GM19467 (cell line): Measurements from ENCODE around the gene MLPH.

ENCODE experiments used
- ATAC-seq: cut with Tn5 transposase; IDR thresholded peaks from one replicate; pipeline ENCODE4 v1.9.1; 2021; ENCODE audit warnings: mild to moderate bottlenecking, moderate library complexity; ENCODE audit not compliant: unreplicated experiment

MLPH gene

GRCh38 chr2:237478095-237478494, 9.0 kb upstream of the MLPH start:
- ATAC-seq: no peak

- ATAC-seq: no peak
Measured at GRCh38 chr2:237478979-237479378, 8.1 kb upstream of the MLPH start.

- no peak for ATAC-seq
Measured at GRCh38 chr2:237479747-237480146, 7.3 kb upstream of the MLPH start.

DNA sequence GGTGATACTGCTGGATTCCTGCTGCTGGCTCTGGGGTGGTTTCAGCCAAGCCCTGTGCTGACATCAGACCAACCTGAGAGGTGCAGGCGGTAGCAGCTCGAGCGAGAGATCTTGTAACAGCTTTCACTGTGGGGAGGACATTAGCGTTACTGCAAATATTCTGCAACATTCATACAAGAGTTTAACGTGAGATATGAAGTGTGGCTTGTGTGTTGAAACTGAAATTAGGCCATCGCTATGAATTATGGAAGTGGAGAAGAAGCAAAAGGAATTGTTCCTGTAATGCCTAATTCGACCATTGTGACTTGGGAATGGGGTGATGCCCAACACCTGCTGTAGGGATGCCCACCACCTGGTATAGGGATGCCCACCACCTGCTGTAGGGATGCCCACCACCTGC, 6.5 kb upstream of the MLPH start:
- ATAC-seq: no peak

DNA sequence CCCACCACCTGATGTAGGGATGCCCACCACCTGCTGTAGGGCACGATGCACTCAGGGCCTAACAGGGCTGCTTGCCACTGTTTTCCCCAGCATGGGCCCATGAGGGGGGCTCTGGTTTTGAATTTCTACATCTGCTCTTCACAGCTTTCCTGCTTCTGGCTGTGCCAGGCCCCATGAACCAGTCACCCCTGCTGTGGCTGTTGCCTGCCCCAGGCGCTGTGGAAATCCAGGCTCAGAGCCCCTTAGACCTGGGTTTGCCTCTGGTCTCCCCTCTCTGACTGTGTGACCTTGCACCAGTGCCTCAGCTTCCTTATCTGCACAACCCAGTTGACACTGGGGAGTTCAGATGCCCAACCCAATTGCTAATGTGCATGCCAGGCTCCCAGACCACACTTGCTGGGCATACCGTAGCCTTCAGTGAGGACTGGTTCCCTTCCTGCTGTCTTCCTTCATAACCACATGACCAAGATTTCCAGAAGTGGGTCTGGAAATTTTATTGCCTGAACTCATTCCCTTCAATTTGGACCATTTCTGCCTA, 6.0 kb upstream of the MLPH start:
- ATAC-seq: no peak

DNA sequence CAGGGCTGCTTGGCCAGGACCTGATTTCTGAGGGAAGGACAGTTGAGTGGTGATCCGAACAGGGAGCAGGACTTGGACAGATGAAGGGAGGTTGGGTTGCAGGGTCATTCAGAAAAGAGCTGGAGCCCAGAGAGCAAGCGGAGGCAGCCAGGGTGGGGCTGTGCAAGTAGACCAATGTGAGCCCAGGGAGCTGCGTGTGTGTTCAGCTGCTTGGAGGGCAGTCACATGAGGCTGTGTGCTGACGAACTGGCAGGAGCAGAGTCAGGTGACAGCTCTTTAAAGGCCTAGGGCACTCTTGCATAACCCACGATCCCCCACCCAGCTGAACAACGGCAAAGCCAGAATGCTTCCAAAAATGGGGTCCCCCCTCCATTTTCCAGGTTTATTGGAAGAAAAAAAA, 4.6 kb upstream of the MLPH start:
- no peak for ATAC-seq

- ATAC-seq: no peak
Measured at GRCh38 chr2:237483018-237483731, 3.9 kb upstream of the MLPH start.

GRCh38 chr2:237485304-237485703, 1.7 kb upstream of the MLPH start:
- no peak for ATAC-seq

- no peak for ATAC-seq
Measured at GRCh38 chr2:237485844-237486243, 1.2 kb upstream of the MLPH start.

- no peak for ATAC-seq
Measured at GRCh38 chr2:237486334-237486818, 675 bp upstream of the MLPH start.

DNA sequence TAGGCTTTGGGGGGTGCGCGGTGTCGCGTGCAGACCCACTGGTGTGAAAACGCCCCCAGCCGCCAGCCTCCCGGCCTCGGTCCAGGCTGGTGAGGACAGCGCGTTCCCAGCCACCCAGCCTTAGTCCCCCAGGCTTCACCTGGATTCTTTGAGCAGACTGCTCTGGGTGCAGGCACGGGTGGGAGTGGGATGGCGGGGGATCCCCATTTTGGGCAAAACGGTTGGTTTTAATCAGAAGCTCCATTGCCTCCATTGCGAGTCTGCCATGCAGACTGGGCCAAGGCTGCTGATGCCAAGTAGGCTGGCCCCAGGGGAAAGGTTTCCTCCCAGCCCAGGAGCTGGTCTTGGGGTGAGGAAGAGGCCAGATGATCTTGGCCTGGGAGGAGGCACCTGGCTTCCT, 445 bp downstream of the MLPH start:
- no peak for ATAC-seq

- ATAC-seq: no peak
Measured at GRCh38 chr2:237488295-237488694, 1.2 kb downstream of the MLPH start.

- no peak for ATAC-seq
Measured at GRCh38 chr2:237488901-237489860, 2.1 kb downstream of the MLPH start.

- no peak for ATAC-seq
Measured at GRCh38 chr2:237490009-237490711, 3.1 kb downstream of the MLPH start.

DNA sequence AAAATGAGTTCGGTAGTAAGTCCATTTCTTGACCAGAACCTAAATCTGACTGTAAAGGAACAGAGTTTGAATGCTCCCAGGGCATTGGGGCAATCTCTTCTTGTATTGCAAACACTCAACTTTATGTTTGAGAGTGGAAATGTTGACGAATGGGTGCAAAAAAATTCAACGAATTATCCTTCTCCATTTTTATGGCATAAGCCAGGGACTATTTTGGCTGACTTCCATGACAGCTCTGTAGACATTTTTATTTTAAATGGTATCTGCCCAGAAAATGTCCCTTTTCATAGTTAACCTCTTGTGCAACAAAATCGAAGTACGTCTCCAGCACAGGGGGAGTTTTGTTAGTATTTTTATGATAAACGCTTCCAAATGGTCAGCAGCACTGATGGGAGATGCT, 3.7 kb downstream of the MLPH start:
- ATAC-seq: no peak

- no peak for ATAC-seq
Measured at GRCh38 chr2:237491515-237492118, 4.6 kb downstream of the MLPH start.

DNA sequence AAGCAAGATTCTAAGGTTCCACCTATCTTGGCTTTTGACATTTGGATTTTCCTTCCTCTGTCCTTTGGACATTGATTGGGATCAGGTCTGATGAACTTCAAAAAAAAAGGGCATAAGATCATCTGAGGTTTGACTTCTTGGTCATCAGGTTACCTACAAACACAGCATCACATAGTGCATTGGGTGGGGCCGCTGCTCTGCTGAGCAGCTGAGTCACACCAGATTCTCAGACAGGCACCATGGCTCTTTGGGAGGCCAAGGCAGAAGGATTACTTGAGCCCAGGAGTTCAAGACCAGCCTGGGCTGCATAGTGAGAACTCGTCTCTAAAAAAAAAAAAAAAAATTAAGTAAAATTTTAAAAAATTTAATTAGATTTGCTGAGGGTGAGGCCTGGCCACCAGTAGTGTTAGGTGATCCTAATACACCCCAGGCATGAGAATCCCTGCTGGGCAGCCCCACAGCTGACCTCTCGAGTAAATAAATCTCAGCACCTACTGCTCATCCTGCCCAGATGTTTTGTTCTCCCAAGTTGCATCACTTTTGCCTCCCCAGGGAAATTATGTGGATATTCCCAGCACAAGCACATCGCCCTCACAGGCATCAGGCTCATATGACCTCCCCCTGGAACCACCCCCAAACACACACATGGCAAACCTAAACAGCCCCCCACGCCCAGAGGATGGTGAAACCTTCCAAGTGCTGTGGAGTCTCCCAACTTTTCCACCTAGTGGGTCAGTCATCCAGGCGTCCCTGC, 5.3 kb downstream of the MLPH start:
- no peak for ATAC-seq

DNA sequence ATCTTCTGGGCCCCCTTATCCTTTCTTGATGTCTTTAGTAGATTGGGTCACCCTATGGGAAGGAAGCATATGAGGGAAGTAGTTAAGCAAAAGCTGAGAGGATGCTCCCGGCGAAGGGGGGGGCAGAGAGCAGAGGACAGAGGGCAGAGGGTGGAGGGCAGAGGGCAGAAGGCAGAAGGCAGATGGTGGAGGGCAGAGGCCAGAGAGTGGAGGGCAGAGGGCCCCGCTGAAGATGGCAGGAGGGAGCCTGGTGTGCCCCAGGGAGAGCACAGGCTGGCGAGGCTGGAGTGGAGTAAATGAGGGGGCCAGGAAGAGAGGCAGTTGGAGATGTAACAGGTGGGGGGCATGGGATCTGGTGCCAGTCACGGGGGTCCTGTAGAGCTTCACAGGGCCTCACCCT, 7.0 kb downstream of the MLPH start:
- ATAC-seq: no peak

DNA sequence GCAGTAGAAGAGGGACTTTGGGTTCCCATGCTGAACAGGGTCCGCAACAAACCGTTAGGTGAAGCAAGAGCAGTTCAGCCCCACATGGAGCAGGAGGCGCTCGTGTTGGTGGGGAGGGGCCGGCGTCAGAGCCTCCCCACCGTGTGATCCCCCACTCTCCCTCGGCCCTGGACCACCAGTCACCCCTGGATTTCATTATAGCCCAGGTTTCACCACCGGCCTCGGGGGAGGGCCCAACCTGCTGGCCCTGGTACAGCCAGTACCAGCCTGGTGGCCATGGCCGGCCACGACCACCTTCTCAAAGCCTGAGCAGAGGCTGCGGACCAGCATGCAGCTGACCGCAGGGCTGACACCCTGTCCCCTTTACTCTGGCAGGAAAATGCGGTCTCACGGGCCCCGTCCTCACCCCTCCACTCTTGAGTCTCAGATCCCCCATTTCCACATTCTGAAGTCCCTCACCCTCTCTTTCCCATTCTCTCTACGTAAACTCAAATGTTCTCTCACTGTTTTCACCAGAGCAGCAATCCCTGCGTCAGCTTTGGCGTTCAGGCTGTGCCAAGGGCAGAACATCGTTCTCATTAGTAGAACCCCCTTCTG, 8.6 kb downstream of the MLPH start:
- ATAC-seq: no peak

GRCh38 chr2:237496428-237496827, 9.4 kb downstream of the MLPH start:
- no peak for ATAC-seq
